Progenitor cell of endocrine pancreas (in vitro differentiated cells): ENCODE measurements around the gene TPX2. TPM values are rescaled to one million over a fixed set of nuclear protein-coding genes. Genes with fewer than 3 reads are reported as not detected.

Experiments used
- DNase-seq: peaks from one replicate; pipeline ENCODE4 v3.0.0; 2021; ENCODE audit warnings: low spot score; ENCODE audit not compliant: unreplicated experiment
- H3K27ac Mint-ChIP-seq: 2 replicates; pipeline ENCODE4 v1.8.0; 2021; ENCODE audit warnings: mild to moderate bottlenecking, moderate library complexity, mixed read lengths
- H3K27me3 Mint-ChIP-seq: 2 replicates; pipeline ENCODE4 v1.8.0; 2021; ENCODE audit warnings: mixed read lengths
- H3K36me3 Mint-ChIP-seq: 2 replicates; pipeline ENCODE4 v1.8.0; 2022; ENCODE audit warnings: mixed read lengths; ENCODE audit not compliant: insufficient read depth
- H3K4me1 Mint-ChIP-seq: 2 replicates; pipeline ENCODE4 v1.8.0; 2021; ENCODE audit warnings: low read depth, mixed read lengths
- H3K4me3 Mint-ChIP-seq: 2 replicates; pipeline ENCODE4 v1.8.0; 2021; ENCODE audit warnings: low read depth, mild to moderate bottlenecking, moderate library complexity, mixed read lengths
- H3K9me3 Mint-ChIP-seq: 2 replicates; pipeline ENCODE4 v1.8.0; 2021; ENCODE audit warnings: low read depth, mixed read lengths
- CTCF ChIP-seq: fragments of 200-600 bp; sonication (generic); IDR thresholded peaks from one replicate; pipeline ENCODE4 v1.5.0; 2021; ENCODE audit warnings: antibody characterized with exemption, mild to moderate bottlenecking; ENCODE audit not compliant: unreplicated experiment
- total RNA-seq: library from RNA; stranded (reverse); gene quantifications from 2 replicates; pipeline ENCODE4 v1.2.1, GENCODE V29; 2021

The TPX2 gene
- total RNA-seq, 1 donor from 2014 or later = 77.0 TPM

GRCh38 chr20:31801508-31801907 is 62.4 kb downstream of the TPX2 start:
- Mint-ChIP-seq H3K27me3 (no peaks in the 10 kb centered on the region), H3K4me3 (no peak overlapping the region), H3K9me3 (no peaks in the 10 kb centered on the region), H3K4me1 (peaks cover under 1% of the 10 kb centered on the region), H3K36me3 (peaks cover 33% of the 10 kb centered on the region), H3K27ac (no peak overlapping the region)
- no peak for DNase-seq
- no peak for TF ChIP-seq CTCF

GRCh38 chr20:31803552-31804291 is 64.6 kb downstream of the TPX2 start:
- Mint-ChIP-seq H3K36me3 (peaks cover 25% of the 10 kb centered on the region), H3K27ac (no peak overlapping the region), H3K9me3 (no peaks in the 10 kb centered on the region), H3K27me3 (no peaks in the 10 kb centered on the region), H3K4me3 (no peak overlapping the region), H3K4me1 (no peaks in the 10 kb centered on the region)
- no peak for TF ChIP-seq CTCF
- DNase-seq = no peak

DNA sequence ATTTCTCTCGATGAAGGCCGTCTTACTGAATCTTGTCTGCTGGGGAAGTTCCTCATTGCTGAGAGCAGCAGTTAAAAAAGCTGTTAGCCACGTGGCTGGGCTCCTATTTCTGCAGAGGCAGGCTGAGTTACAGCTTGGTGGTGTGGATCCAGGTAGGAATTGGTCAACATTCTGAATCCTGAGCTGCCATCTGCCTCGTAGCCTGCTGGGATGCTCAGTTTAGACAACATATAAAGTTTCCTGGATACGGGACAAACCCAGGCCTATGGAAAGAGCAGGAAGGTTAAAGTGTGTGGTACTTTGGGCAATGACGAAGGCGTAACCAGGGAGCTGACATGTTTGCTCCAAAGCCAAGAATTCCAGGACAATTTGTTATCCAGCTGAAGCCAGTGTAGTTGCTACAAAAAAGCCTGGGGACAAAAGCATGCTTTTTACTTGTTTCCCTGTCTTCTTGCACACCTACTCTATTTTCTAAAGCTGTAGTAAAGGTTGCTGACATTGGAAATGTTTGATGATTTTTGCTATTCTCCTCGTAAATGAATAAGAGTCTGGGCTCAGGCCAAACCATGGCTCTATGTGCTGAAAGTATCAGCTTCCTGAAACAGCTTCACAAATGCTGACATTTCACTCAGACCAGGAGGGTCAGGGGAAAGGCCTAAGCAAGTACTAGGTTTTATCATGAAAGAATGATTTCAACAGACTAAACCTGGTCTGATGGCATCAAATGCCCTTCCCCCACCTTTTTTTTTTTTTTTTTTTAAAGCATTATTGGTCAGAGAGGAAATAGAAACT is 67.7 kb downstream of the TPX2 start:
- TF ChIP-seq CTCF = no peak

GRCh38 chr20:31808481-31808880 is 69.4 kb downstream of the TPX2 start:
- no peak for TF ChIP-seq CTCF
- Mint-ChIP-seq H3K4me1 (no peaks in the 10 kb centered on the region), H3K9me3 (no peaks in the 10 kb centered on the region), H3K27me3 (no peaks in the 10 kb centered on the region), H3K4me3 (no peak overlapping the region), H3K36me3 (peaks cover 8% of the 10 kb centered on the region), H3K27ac (no peak overlapping the region)
- DNase-seq = no peak

More for the DNA sequence above, 67.7 kb downstream of the TPX2 start:
- no peak for DNase-seq
- no peaks in the 10 kb centered on the region for H3K27me3 Mint-ChIP-seq
- H3K9me3 Mint-ChIP-seq = no peaks in the 10 kb centered on the region
- H3K27ac Mint-ChIP-seq = no peak overlapping the region
- H3K4me3 Mint-ChIP-seq = no peak overlapping the region
- H3K4me1 Mint-ChIP-seq = no peaks in the 10 kb centered on the region
- peaks cover 16% of the 10 kb centered on the region for H3K36me3 Mint-ChIP-seq

GRCh38 chr20:31809661-31810060 is 70.6 kb downstream of the TPX2 start:
- Mint-ChIP-seq H3K4me1 (no peaks in the 10 kb centered on the region), H3K27ac (no peak overlapping the region), H3K9me3 (no peaks in the 10 kb centered on the region), H3K4me3 (no peak overlapping the region), H3K27me3 (no peaks in the 10 kb centered on the region), H3K36me3 (peaks cover 7% of the 10 kb centered on the region)
- no peak for DNase-seq
- TF ChIP-seq CTCF = no peak
